ENCODE data around the gene PARP16. TPM values are rescaled to one million over a fixed set of nuclear protein-coding genes. Genes with fewer than 3 reads are reported as not detected.
A peak's percentile ranks its signal among the peaks of the same experiment; 100 is the strongest.

PARP16 gene
- total and polyA plus RNA-seq, 9 of the 15 experiments (the other 6 are each of a cell fraction or from before 2014, with no cell fraction given): 3.0 to 9.9 (median 5.8) TPM

DNA sequence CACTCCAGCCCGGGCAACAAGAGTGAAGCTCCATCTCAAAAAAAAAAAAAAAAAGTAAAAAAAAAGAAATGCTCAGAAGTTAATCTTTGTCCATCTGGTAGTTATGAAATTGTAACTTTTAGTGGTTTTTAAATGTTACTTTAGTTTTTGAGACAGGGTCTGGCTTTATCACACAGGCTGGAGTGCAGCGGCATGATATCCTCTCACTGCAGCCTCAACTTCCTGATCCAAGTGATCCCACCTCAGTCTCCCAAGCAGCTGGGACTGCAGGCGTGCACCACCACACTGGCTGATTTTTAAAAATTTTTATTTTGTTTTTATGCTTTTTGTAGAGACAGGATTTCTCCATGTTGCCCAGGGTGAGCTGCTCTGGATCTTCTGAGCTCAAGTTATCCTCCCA, 19.1 kb upstream of the PARP16 start:
- H3K27me3 ChIP-seq (ENCODE audit: control insufficient read depth in 2 of 2, insufficient read depth in 2 of 2, low read length in 2 of 2): no peaks in the 10 kb centered on the region; a peak in 1 of 5 replicates
- TF ChIP-seq ZBTB17 (CRISPR knock-in tag; IDR thresholded peaks at IDR 0.05) (no peak), SAFB (IDR thresholded peaks at IDR 0.05; ENCODE audit: borderline replicate concordance, low read depth, low read length) (no peak), NONO (IDR thresholded peaks at IDR 0.05; ENCODE audit: low read depth in 2 of 2, low read length in 1 of 2) (0 out of 4 replicates have a peak, but pooled peaks of 1 of the 2 experiments have one; percentile 61)
- H3K9me3 ChIP-seq (replicated peaks; ENCODE audit: control insufficient read depth, insufficient read depth, low read depth, low read length): no peaks in the 10 kb centered on the region
- DNase-seq (ENCODE audit: extremely low read depth in 1 of 4, low spot score in 3 of 4) (no peak), ATAC-seq (no peak), FAIRE-seq (no peak)
- no peaks in the 10 kb centered on the region for H3K79me2 ChIP-seq (ENCODE audit: control insufficient read depth, insufficient read depth, low read length)
- WGBS (ENCODE audit: insufficient coverage, low coverage, missing lambda C conversion rate): 13% methylated on average over 2 of the region's 3 CpGs
- no peak overlapping the region for H2AFZ ChIP-seq (ENCODE audit: low read depth, low read length)
- ChIA-PET CTCF (ENCODE audit: low intra/inter-chr PET ratio) (interaction anchor here (1.0 kb wide), 1 partner anchor 575 kb away, joined by 5 read pairs; no protein-coding TSS in a partner anchor), POLR2A (interaction anchor here (0.5 to 3.5 kb wide), 32 partner anchors 10 to 668 kb away, joined by 3 to 194 read pairs (median 12); partner anchors contain the start of genes CILP, CLPX, PARP16 and PDCD7)
- no peak overlapping the region for H3K27ac ChIP-seq (ENCODE audit: extremely low read depth, low read depth, low read length)
- no TSS peak for BruUV-seq (replicated peaks)
- peaks cover 14 to 15% of the 10 kb centered on the region in 2 experiments for H3K4me1 ChIP-seq (replicated peaks in 1 of 2; ENCODE audit: control insufficient read depth in 2 of 2, insufficient read depth in 2 of 2, low read length in 2 of 2)
- H4K20me1 ChIP-seq (replicated peaks; ENCODE audit: control insufficient read depth, insufficient read depth, low read length): no peaks in the 10 kb centered on the region
- H3K9ac ChIP-seq (ENCODE audit: insufficient read depth in 1 of 2, low read depth in 2 of 2, low read length in 2 of 2): no peak overlapping the region; a peak in 1 of 4 replicates
- in situ Hi-C loops (cut with MboI): no loop called here
- no peak overlapping the region for H3K4me3 ChIP-seq
- intact Hi-C loops (cut with micrococcal nuclease): loop anchor here (2.0 kb wide), 1 partner anchor 117 kb away; no protein-coding TSS in a partner anchor
- H3K4me2 ChIP-seq (ENCODE audit: insufficient read depth, low read length): no peak overlapping the region
- no peaks in the 10 kb centered on the region for H3K36me3 ChIP-seq (ENCODE audit: control insufficient read depth, insufficient read depth, low read length)
- no peaks in the 10 kb centered on the region for H3K9me1 ChIP-seq (ENCODE audit: control insufficient read depth, insufficient read depth, low read length)

Measured in K562 (cell line).